GDM1 (cell line): ENCODE measurements around the gene BTG4.

Experiments
- DNase-seq: peaks from one replicate; lab custom pipeline; 2025; lab: John Stamatoyannopoulos, UW

The BTG4 gene

GRCh38 chr11:111512296-111513239 is at the start of gene BTG4:
TSS of gene BTG4 (minus strand) at chr11:111512386. CDS start at chr11:111498776, 13,610 bp downstream.
- no peak for DNase-seq

GRCh38 chr11:111561791-111562325 is 49.7 kb upstream of the BTG4 start:
- no peak for DNase-seq

GRCh38 chr11:111561306-111561705 is 49.1 kb upstream of the BTG4 start:
- no peak for DNase-seq

- DNase-seq = no peak
Measured at GRCh38 chr11:111560800-111561199, 48.6 kb upstream of the BTG4 start.

GRCh38 chr11:111559800-111560464 is 47.7 kb upstream of the BTG4 start:
- DNase-seq = no peak

- DNase-seq = no peak
Measured at GRCh38 chr11:111557425-111558111, 45.4 kb upstream of the BTG4 start.

GRCh38 chr11:111555255-111555654 is 43.1 kb upstream of the BTG4 start:
- no peak for DNase-seq

- DNase-seq = no peak
Measured at GRCh38 chr11:111554532-111554931, 42.3 kb upstream of the BTG4 start.

GRCh38 chr11:111550258-111550657 is 38.1 kb upstream of the BTG4 start:
- DNase-seq = no peak

GRCh38 chr11:111549869-111550203 is 37.6 kb upstream of the BTG4 start:
- DNase-seq = no peak

GRCh38 chr11:111549196-111549868 is 37.1 kb upstream of the BTG4 start:
- DNase-seq = no peak

- no peak for DNase-seq
Measured at GRCh38 chr11:111548525-111548924, 36.3 kb upstream of the BTG4 start.

- DNase-seq = no peak
Measured at GRCh38 chr11:111542606-111543275, 30.6 kb upstream of the BTG4 start.

- DNase-seq = no peak
Measured at GRCh38 chr11:111541254-111542061, 29.3 kb upstream of the BTG4 start.

- no peak for DNase-seq
Measured at GRCh38 chr11:111540937-111541253, 28.7 kb upstream of the BTG4 start.

- no peak for DNase-seq
Measured at GRCh38 chr11:111540114-111540936, 28.1 kb upstream of the BTG4 start, which contains the start of gene LAYN. TSS of gene LAYN (plus strand) at chr11:111540720. CDS start at chr11:111540844, 124 bp downstream.

- DNase-seq = no peak
Measured at GRCh38 chr11:111539426-111540113, 27.4 kb upstream of the BTG4 start.

GRCh38 chr11:111538407-111539114 is 26.4 kb upstream of the BTG4 start:
- DNase-seq = no peak
